SU-DHL-6 (cell line): ENCODE results near the gene MAPK6.

ENCODE experiments used
- CTCF ChIP-seq: fragments of 200-600 bp; sonication (generic); IDR thresholded peaks from one replicate; pipeline ENCODE4 v1.5.1; 2017; ENCODE audit warnings: antibody characterized with exemption, mild to moderate bottlenecking, low read length, moderate library complexity; ENCODE audit not compliant: insufficient read depth, poor library complexity, severe bottlenecking
- EZH2phosphoT487 ChIP-seq: fragments of 200-600 bp; sonication (generic), shearing (Covaris generic); conservative IDR thresholded peaks from 2 replicates; pipeline ENCODE4 v1.6.1; 2018; ENCODE audit warnings: mild to moderate bottlenecking, antibody characterized with exemption, low read length, moderate library complexity, mixed read lengths

GRCh38 chr15:52094811-52095584, 76.0 kb downstream of the MAPK6 start:
- TF ChIP-seq CTCF: no peak
- no peak for TF ChIP-seq EZH2phosphoT487
